ENCODE data around the gene GNAL. TPM values are rescaled to one million over a fixed set of nuclear protein-coding genes. Genes with fewer than 3 reads are reported as not detected.

GNAL gene
- 4.9 to 6.6 TPM (median 5.5 TPM) in 5 replicates for total RNA-seq (2022; extraction: Qiagen RNA extraction)

GRCh38 chr18:11688972-11689668 is at the start of gene GNAL:
GNAL (plus strand) TSS chr18:11689264; CDS start chr18:11689564, 300 bp downstream.

GRCh38 chr18:11851146-11851805 is 162.2 kb downstream of the GNAL start, which contains the start of gene CHMP1B:
CHMP1B (plus strand) TSS chr18:11851413; CDS start chr18:11851512, 99 bp downstream.

GRCh38 chr18:11908182-11909060 is 219.4 kb downstream of the GNAL start, which contains the start of gene MPPE1:
MPPE1 (minus strand) TSS chr18:11908317; CDS start chr18:11897264, 11,053 bp downstream.

Other genes with a start within 250 kb of the GNAL start
- gene SLC35G4, start 79.7 kb upstream of the GNAL start, total RNA-seq (2022; extraction: Qiagen RNA extraction) = not detected in 5 replicates
- gene CHMP1B, start 162.1 kb downstream of the GNAL start, total RNA-seq (2022; extraction: Qiagen RNA extraction) = 37.8 to 48.3 TPM (median 41.8 TPM) in 5 replicates
- 16.6 to 20.6 TPM (median 19.0 TPM) in 5 replicates for gene MPPE1, start 219.1 kb downstream of the GNAL start, total RNA-seq (2022; extraction: Qiagen RNA extraction)

Data from A549 treated with AZD2906 at 1 μM for 4 hours (cell line).